ENCODE results near the gene PAXX.
"Not testable (repeated sequence)": the region's sequence is repeated elsewhere in the genome, so short reads cannot be mapped to it uniquely, and the experiment has no call there.

PAXX gene

DNA sequence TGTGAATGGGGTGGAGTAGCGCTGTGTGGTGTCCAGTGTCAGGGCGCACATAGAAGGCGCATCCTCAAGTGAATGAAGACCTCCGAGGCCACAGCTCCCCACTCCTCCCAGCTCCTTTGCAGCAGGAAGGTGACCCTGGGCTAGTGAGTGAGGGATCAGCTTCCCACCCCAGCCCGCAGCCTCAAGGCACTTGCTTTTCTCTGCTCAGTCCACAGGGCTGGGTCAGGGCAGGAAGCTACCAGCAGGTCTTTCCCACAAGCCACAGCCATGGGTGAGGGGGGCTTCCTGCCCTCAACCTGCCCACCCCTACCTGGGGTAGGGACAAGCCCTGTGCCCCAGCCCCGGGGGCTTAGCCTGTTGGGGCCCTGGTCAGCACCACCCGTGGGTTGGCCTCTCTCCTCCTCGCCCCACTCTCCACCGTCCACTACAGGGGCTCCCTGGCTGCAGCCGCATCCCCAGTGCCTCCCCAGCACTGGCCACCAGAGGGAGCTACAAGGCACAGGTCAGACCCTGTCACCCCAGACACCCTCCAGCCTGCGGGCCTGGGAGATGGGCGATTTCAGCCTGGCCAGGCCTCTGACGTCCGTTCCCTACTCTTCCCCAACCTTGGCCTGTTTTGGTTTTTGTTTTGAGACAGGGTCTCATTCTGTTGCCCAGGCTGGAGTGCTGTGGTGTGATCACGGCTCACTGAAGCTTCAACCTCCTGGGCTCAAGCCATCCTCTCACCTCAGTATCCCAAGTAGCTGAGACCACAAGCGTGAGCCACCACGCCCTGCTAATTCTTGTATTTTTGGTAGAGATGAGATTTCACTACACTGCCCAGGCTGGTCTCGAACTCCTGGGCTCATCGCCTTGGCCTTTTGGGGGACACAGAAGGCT lies 37.1 kb downstream of the PAXX start:
- in situ Hi-C loops (cut with MboI; ENCODE audit: low sequenced_read_pairs): no loop called here

DNA sequence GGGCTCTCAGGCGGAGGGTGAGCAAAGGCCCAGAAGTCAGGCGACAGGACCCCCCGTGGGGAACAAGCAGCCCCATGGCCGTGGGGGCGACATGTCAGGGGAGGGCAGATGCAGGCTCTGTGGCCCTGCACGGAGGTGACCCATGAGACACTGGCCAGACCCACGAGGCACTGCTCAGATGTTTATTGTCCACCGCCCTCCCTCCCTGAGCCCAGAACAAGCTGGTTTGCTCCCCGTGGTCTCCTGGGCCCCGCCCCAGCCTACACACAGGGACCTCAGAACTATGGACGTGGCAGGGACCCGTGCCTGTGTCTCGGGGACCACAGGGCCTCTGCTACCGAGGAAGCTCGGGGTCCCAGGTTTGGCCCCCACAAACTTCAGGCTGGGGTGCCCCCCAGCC lies 37.8 kb downstream of the PAXX start:
- in situ Hi-C loops (cut with MboI; ENCODE audit: low sequenced_read_pairs): no loop called here

DNA sequence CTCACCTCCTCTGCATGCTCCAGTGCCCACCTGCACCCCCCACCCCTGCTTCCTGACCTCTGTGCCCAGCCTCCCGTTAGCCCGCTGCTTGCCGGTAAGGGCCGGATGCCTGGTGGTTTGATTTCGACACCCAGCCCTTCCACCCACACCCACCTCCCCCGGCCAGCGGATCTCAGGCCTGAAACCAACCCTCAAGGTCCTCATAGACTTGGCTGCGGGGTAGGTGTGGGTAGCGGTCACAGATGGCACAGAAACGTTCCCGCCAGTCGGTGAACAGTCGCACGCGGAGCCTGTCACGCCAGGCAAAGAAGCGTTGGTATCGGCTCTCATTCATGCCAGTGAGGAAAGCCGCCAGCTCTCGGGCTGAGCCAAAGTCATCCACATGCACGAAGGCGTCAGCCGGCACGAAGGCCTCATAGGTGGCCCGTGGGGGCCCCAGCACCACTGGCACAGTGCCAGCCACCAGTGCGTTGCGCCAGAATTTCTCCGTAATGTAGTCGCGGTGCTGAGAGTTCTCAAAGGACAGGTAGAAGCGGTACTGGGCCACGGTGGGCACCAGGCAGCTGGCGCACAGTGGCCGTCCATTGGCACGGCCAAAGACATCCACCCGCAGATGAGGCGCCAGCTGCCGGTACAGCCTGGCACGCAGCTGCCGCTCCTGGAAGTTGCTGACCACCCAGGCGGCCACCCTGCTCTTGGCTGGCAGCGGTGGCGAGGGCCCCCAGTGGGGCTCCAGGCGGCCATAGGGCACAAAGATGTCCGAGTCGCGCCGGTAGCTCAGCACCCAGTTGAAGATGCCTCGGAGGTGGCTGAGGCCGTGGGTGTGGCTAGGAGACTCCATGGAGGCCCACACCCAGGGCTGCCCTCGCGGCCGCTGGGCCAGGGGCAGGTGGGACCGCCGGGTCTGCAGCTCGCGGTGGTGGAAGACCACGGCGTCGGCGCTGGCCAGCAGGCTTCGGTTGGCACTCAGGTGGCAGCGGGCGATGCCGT lies 38.6 kb downstream of the PAXX start:
- in situ Hi-C loops (cut with MboI; ENCODE audit: low sequenced_read_pairs): no loop called here

DNA sequence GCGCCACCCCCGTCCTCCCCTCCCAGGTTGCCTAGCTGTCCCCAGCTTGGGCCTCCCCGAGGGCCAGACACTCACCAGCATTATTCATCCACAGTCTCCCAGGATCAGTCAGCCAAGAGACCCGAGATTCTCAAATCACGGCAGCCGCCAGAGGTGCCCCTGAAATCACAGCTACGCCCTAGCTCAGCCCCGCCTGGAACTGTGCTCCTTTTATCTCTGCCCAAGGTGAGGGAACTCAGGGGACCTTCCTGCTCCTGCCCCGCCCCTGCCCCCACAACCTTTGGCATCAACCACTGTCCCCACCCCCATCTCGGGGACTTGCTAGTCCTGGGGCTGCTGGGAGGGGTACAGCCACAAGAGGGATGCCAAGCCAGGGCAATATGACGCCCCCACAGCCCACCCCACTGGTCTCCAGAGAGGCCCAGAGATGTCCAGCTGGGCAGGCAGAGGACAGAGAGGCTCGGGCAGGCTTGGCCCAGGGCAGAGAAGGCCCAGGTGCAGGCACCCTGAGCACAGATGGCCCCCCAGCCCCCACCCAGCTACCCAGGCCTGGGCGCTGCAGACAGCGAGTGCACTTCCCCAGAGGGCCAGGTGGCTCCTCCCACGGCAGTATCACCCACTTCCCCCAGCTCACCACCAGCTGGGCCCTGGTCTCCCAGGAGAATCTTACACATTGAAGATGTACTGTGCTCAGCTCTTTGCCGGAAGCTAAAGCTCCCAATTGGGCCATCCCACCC lies 39.9 kb downstream of the PAXX start, which contains the start of gene FUT7:
FUT7 (minus strand) TSS at position 185 of the 737 bp plus-strand sequence; CDS start at position 88, 97 bp downstream.
- in situ Hi-C loops (cut with MboI; ENCODE audit: low sequenced_read_pairs): no loop called here

DNA sequence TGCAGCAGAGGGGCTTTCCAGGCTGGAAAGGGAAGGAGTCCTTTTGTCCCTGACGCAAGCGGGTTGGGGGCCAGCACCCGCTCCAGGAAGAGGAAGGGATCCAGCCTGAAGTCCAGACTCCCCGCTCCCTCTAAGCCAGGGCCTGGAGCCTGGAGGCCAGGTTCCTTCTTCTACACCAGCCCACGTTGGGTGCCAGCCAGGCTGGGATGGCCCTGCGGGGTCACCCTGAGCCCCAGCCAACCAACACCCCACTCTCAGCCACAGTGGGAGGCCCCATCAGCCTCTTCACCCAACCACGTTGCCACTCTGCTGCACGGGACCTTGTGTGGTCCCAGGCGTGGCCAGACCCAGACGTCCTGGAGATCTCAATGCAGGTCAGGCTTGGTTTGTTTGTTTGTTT lies 40.6 kb downstream of the PAXX start:
- in situ Hi-C loops (cut with MboI; ENCODE audit: low sequenced_read_pairs): no loop called here

DNA sequence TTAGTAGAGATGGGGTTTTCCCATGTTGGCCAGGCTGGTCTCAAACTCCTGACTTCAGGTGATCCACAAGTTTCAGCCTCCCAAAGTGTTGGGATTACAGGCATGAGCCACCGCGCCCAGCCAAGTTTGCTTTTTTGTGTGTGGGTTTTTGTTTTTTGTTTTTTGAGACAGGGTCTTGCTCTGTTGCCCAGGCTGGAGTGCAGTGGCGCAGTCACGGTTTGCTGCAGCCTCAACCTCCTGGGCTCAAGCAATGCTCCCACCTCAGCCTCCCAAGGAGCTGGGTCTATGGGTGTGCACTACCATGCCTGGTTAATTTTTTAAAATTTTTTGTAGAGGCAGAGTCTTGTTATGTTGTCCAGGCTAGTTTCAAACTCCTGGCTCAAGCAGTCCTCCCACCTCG lies 41.3 kb downstream of the PAXX start:
- in situ Hi-C loops (cut with MboI; ENCODE audit: low sequenced_read_pairs): not testable (repeated sequence)

DNA sequence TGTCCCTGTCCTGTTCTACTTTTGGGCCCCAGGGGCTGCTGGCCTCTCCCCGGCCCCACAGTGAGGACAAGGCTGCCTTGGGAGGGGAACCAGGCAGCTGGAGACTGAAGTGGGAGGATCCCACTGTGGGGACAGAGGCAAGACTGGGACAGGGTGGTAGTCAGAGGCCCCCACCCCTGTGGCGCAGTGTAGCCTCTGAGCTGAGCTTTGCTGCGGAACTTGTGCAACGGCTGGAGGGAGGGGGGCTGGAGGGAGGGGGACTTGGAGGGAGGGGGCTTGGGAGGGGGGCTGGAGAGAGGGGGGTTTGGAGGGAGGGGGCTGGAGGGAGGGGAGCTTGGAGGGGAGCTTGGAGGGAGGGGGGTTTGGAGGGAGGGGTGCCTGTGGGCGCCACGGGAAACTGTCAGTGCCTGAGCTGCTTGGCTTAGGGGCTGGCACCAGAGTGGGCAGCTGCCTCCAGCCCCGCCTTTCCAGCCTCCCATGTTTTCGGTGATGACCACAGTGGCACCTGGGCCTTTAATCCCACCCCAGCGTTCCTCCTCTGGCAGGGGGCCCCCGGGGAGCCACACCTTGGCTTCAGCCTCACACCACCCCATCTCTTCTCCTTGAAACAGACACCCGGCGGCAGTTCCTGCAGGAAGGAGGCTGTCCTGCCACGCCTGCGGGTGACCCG lies 42.0 kb downstream of the PAXX start:
- in situ Hi-C loops (cut with MboI; ENCODE audit: low sequenced_read_pairs): no loop called here

DNA sequence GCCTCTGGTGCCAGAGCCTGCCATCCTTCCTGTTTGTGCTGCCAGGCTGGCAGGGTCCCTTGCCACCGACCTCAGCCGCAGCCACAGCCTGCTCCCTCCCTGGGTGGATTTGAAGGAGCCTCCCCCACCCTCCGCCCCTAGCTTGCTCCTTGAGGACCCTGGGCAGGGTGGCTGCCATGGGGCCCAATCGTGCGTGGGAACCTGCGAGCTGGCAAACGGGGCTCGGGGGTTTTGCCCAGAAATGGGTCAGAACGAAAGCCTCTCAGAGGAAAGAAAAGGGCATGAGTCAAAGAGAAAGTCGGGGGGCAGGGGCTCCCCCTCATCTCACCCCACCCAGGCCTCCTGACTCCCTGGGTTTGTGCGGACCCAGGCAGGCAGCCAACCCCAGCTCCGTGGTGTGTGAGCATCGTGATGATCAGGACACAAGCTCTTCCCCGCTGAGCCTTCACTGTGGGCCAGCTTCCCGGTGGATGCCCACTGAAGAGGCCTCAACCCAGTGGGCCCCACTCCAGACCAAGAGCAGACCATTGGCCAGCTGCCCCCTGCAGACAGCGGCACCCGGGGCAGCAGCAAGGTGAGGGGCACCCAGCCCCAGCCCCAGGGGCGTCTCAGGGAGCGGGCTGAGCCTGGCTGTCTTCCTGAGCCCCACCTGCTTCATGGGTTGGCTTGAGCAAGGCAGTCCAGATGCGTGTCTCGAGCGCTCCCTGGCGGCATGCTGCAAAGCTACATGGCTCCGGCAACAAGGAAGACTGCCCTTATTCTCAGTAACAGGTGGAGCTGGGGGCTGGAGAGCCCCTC lies 42.7 kb downstream of the PAXX start:
- in situ Hi-C loops (cut with MboI; ENCODE audit: low sequenced_read_pairs): no loop called here

DNA sequence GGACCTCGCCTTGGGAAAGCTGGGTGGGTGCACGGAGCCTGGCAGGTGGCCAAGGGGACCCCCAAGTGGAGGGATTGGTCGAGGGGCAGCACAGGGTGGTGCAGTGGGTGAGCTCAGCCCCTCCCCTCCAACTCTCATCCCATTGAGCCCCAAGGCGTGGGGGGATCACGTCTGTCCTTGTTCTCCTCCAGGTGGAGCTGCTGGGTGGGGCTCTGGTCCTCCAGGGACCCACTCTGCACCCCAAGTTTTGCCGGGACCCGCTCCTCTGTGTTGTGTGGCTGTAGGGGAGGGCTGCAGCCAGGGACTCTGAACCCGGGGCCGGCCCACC lies 43.2 kb downstream of the PAXX start:
- in situ Hi-C loops (cut with MboI; ENCODE audit: low sequenced_read_pairs): no loop called here

DNA sequence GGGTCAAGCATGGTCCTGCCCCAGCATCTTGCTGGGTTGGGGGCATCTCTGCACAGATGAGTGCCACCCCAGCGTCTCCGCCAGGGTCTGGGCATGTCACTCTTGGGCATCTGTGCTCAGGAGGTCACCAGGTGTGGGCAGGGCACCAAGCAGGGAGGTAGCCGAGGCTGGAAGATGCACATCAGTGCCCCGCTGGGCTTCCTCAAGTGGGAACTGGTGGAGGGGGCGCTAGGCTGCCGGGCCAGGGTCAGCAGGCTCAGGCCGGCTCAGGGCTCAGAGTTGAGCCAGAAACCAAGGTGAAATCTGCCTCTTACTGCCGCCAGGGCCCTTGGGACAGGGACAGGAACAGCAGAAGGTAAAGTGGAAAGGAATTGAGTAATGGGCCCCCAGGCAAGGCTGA lies 43.7 kb downstream of the PAXX start:
- in situ Hi-C loops (cut with MboI; ENCODE audit: low sequenced_read_pairs): no loop called here

DNA sequence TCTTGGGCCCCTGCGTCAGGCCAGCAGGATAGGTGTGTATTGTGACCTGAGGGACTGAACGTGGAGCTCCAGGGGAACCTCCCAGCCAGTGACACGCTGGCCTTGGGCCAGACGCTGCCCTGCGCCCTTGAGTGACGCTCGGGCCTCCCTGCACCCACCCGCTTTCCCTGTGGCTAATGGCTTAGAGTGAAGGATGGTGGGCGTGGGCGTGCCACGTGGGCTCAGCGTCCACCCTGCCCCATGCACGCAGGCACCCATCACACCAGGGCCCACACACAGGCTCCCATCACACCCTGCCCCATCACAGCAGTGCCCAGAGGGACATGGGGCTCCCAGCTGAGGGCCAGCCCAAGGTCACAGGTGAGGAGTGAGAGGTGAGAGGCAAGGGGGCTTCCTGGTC lies 44.8 kb downstream of the PAXX start:
- in situ Hi-C loops (cut with MboI; ENCODE audit: low sequenced_read_pairs): no loop called here

DNA sequence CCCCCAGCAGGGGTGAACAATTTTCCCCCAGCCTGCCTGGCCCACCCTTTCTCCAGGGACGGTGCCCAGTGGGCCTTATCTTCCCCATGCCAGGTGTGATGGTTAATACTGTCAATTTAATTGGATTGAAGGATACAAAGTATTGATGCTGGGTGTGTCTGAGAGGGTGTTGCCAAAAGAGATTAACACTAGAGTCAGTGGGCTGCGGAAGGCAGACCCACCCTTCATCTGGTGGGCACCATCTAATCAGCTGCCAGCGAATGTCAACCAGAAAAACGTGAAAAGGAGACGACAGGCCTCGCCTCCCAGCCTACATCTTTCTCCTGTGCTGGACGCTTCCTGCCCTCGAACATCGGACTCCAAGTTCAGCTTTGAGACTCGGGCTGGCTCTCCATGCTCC lies 45.3 kb downstream of the PAXX start:
- in situ Hi-C loops (cut with MboI; ENCODE audit: low sequenced_read_pairs): no loop called here

DNA sequence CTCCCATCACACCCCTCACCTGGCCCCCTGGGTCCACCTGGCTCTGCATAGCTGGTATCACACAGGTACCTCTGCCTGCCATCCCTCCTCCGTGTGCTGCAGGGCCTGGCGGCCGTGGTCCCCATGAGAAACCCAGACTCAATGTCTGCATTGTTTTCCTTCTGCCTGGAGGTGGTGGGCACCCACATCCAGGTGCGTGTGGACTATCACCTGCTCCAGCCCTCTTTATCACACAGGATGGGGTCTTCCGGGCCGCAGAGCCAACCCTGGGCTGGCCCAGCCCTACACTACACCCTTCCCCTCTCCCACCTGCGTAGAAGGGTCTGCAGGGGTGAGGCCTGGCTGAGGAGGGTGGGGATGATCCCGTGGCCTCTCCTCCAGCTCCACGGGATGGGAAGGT lies 46.7 kb downstream of the PAXX start:
- in situ Hi-C loops (cut with MboI; ENCODE audit: low sequenced_read_pairs): no loop called here

DNA sequence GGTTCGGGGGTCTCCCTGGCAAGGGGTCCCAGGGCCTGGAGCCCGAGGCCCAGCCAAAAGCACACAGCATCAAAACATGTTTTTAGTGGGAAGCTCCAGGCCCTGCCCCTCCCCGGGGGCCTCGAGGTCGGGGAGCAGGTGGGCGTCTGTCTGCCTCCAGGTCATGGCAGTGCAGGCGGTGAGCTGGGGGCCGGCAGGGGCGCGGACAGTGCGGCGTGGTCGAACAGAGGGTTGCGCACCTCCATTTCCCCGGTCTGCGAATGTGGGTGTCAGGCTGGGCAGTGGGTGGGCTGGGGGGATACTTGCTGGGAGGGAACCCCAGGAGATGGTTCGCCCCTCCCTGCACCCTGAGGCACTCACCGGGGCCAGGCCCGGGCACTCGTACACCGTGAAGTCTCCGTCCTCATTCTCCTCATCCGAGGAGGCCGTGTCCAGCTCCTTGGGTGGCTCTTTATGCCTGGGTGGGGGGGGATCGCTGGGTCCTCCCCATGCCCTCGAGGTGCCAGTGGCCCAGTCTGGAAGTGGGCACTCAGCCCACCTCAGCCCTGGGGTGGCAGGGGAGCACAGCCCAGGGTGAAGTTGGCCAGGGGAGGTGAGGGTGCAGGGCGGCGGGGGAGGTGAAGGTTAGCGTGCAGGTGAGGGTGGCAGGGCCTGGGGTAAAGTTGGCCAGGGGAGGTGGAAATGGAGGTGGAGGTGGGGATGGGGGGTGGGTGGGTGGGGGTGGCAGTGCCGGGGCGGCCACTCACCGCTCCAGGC lies 47.6 kb downstream of the PAXX start:
- in situ Hi-C loops (cut with MboI; ENCODE audit: low sequenced_read_pairs): no loop called here

DNA sequence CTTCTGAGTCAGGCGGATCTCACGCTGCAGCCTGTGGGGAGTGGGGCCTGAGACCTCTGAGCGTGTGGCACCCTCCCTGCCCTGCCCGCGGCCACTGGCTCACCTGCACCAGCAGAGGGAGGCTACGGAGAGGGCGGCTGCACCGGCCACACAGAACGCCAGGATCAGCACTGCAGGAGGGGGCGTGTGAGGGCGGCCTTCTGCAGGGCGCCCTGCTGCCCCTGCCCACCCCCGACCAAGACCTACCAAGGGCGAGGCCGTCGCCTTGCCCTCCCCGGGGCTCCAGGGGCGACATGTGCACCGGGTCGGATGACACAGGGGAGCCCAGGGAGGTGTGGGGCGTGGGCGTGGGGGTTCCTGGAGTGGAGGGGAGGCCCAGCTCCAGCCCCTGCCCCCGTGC lies 48.3 kb downstream of the PAXX start:
- in situ Hi-C loops (cut with MboI; ENCODE audit: low sequenced_read_pairs): no loop called here

DNA sequence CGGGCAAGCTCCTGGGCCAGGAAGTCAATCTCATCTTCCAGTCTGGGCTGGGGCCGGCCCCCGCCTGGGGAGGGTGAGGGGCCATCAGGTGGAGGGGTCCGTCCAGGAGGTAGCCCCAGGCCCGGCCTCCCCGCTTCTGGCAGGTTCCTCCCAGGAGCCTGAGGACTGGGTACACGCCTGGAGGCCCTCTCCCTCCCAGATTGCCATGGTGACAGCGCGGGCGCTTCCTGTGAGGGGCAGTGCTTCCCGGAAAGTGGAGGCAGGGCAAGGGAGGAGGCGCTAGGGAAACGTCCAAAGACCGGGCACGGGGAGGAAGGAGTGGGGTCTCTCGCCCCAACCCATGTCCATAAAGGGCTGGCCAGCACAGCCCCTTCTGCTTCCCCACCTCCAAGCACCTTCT lies 48.9 kb downstream of the PAXX start:
- in situ Hi-C loops (cut with MboI; ENCODE audit: low sequenced_read_pairs): no loop called here

DNA sequence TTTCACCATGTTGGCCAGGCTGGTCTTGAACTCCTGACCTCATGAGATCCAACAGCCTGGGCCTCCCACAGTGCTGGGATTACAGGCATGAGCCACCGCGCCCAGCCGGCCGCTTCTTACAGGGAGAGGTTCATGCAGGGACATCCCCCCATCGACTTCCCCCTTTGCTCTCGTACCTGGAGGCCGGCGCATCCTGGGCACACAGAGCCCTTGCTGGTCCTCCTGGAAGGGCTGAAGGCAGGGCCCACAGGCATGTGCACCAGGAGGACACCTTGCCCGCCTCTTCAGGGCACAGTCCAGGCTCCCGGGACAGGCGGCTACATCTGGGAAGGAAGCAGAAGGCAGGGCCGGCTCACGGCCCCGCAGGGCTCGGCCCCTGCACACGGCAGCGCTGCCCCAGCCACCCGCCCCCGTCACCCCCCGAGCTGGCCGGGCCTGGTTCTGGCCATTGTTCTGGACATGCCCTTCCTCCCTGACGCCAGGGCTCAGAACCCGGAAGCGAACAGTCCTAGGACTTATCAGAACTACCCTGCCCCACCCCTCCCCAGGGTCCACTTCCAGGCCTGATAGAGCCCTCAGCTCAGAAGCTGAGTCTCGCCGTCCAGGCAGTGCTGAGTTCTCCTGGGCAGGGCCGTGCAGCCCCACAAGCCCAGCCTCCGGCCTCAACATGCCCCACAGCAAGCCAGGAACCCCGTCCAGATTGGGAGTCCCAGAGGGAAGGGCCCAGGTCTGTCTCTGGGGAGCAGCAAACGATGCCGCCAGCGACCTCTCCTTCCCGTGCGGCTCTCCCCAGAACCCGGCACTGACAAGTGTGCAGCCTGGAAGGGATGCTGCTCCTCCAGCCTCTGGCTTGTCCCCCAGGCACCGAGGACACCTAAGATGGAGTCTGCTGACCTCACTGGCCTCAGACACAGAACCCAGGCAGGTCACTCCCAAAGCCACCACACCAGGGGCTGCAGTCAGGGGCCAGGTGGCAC lies 50.8 kb downstream of the PAXX start:
- in situ Hi-C loops (cut with MboI; ENCODE audit: low sequenced_read_pairs): no loop called here

Measured in HL-60/S4 treated with phorbol 12-myristate 13-acetate at 8.2 ng/mL for 4 days and 3 days (cell line).